SH-SY5Y (cell line): ENCODE results near the gene COL25A1.

Source experiments
- GATA2 ChIP-seq: IDR thresholded peaks from 2 replicates; pipeline ENCODE4 v1.6.1; 2011; ENCODE audit warnings: mild to moderate bottlenecking, low read depth, low read length
- GATA3 ChIP-seq: IDR thresholded peaks from 2 replicates; pipeline ENCODE4 v1.6.1; 2011; ENCODE audit warnings: low read depth, mild to moderate bottlenecking, low read length, moderate library complexity

The COL25A1 gene

DNA sequence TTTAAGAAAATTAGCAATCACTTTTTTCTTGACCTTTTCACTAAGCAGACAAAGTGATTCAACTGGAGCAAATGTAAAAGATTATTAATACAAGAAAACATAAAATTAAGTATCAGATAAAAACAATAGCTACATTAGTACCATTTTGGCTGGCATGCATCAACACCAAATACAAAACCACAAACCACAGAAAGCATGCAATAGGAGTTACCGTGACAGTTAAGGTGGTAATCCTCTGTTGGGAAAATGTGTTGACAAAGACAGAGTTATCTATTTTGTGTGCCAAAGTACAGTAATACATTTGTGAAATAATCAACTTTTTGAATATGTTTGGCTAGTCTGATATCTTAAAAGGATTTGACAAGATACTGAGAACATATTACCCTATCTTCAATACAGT lies 449.8 kb downstream of the COL25A1 start:
- no peak for TF ChIP-seq GATA3
- TF ChIP-seq GATA2 = no peak

DNA sequence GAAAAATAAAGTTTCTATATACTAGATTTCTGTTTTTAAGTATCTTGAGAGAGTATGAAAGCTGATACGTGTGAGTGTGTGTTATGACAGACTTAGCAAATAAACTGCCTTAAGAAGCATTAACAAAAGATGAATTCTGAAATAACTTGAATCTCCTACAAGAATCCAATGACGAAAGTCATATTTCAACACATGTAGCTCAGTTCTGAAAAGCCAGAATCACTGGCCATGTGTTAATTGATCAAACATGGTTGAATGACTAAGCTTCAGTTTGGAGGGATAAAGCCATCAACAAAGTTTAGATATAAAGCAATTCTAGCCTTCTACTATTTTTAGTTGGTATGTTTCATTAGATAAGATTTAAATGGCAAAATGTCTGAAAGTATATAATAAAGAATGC lies 451.1 kb downstream of the COL25A1 start:
- TF ChIP-seq GATA3 (no peak), GATA2 (no peak)

DNA sequence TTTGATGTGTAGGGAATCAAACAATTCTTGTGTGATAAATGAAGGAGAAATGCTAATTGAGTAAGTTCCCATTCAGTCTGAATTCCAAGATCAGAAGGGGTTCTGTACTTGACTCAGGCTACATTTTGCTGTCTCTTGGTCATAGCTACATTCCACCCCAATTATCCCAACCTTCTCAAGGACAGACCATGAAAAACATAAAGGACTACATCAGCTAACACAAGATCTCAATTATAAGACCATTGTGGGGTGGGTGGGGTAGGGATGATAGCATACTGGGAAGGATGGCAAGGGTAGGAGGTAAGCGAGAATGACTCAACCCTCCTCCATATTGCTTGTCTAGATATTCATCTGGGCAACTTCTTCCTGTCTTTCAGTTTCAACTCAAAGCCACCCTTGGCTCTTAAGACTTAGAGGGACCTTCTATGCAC lies 452.2 kb downstream of the COL25A1 start:
- no peak for TF ChIP-seq GATA3
- TF ChIP-seq GATA2 = no peak

GRCh38 chr4:108849611-108850168 lies 452.8 kb downstream of the COL25A1 start:
- TF ChIP-seq GATA3 (no peak), GATA2 (no peak)

DNA sequence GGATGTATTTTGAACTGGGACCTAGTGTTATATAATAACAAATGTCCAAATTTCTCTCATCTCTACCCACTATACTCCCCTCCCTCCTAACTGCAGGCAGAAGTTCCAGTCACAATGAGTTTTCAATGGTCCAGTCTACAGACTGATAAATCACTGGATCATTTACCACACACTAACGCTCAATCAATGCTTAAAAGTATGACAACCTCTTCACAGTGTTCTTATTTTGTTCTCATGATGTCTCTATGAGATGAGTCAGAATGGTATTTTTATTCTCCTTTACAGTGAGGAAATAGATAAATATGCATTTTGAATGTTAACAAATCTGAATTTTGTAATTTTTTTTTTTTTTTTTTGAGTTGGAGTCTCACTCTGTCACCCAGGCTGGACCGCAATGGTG lies 455.9 kb downstream of the COL25A1 start:
- TF ChIP-seq GATA2 (no peak), GATA3 (no peak)

DNA sequence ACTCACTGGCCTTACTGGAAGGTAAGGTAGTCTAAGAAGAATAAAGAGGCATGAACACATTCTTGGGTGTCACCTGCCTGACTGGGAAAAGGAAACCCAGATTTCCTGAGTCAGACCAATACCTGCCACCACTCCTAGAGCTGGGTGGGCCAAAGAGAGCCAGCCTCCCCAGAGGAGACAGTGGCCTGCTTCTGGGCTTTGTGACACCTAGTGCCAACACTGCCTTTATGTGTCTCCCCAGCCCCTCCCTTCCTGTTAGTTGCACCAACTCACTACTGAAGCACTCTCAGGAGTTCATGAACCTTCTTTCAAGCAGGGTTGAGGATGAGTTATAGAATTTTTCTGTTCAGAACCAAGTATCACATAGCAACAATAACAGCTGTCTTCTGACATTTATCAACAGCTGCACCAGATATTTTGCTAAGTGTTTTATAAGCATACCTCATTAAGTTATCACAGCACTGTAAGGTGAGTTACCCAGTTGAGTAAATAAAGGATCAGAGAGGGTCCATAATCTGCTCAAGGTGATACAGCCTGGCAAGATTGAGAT lies 462.0 kb downstream of the COL25A1 start:
- TF ChIP-seq GATA3 = no peak
- TF ChIP-seq GATA2 = no peak

DNA sequence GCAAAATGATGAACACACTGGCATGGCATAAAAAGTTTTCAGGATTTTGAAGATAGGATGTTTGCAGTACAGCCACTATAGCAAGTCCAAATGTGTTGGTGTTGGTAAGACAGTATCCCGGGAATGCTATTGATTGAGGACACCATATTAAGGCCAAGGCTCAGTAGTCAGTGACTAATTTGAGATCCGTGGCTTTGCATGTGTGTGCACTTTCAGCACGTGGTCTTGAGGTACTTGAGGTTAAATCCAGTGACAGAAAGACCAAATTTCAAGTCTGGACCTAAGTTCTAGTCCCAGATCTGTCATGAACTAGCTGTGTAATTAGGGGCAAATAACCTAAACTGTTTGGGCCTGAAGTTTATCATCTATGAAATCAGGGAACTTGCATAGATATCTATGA lies 463.1 kb downstream of the COL25A1 start:
- no peak for TF ChIP-seq GATA2
- TF ChIP-seq GATA3 = no peak

DNA sequence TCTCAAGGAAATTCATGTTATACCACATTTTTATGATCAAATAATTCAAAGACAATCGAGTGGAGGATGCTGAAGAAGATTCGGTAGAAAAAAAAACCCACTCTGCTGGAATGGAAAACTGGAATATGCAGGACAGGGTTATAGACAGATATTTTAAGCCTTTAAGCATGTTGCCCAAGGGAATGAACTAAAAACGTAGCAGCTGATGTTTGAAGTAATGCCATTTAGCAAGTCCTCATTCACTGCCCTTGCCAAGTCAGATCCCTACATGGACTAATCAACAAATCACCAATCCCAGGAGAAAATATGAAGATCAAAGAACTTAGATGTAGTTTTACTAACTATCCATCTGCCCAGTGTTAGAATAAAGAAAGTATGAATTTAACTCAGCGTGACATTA lies 464.0 kb downstream of the COL25A1 start:
- TF ChIP-seq GATA3 (no peak), GATA2 (no peak)

- TF ChIP-seq GATA2 (no peak), GATA3 (no peak)
Measured at GRCh38 chr4:108834835-108835384, 467.5 kb downstream of the COL25A1 start.

GRCh38 chr4:108834166-108834834 lies 468.2 kb downstream of the COL25A1 start:
- TF ChIP-seq GATA2 (no peak), GATA3 (no peak)

GRCh38 chr4:108833046-108833445 lies 469.4 kb downstream of the COL25A1 start:
- TF ChIP-seq GATA3 (no peak), GATA2 (no peak)

GRCh38 chr4:108831886-108832285 lies 470.6 kb downstream of the COL25A1 start:
- TF ChIP-seq GATA2 = no peak
- TF ChIP-seq GATA3 = no peak

- TF ChIP-seq GATA2 (no peak), GATA3 (no peak)
Measured at GRCh38 chr4:108831291-108831690, 471.2 kb downstream of the COL25A1 start.

DNA sequence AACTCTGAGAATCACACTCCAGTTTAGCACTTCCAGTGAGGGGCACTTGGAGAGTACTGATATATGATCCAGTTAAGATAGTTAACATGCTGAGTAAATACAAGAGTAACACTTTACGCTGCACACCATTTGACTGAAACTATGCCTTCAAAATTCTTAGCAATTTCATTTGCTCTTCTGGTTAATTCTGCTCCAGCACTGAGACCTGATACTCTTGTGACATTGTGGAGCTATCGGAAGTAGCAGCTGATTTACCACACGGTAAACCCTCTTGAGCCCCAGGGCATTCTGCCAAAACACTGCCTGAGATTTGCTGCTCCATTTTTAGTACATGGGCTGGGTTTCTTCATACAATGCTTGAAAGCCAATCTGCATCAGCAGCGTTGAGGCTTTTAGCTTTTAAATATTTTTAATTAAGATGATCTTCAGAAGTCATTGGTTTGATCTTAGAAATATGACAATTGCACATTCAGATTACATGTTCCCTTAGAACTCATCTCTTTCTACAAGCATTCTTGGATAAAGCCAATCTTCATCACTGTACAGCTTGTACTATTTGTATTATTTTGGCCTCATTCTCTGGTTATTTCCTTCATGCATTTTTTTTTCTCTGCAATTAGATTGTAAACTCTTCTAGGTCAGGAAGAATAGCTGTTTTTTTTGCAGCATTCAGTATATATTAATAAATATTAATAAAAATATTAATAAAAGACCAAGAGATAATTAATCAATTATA lies 471.8 kb downstream of the COL25A1 start:
- TF ChIP-seq GATA2 (no peak), GATA3 (no peak)
